ENCODE data around the gene VIT.

Gene VIT

DNA sequence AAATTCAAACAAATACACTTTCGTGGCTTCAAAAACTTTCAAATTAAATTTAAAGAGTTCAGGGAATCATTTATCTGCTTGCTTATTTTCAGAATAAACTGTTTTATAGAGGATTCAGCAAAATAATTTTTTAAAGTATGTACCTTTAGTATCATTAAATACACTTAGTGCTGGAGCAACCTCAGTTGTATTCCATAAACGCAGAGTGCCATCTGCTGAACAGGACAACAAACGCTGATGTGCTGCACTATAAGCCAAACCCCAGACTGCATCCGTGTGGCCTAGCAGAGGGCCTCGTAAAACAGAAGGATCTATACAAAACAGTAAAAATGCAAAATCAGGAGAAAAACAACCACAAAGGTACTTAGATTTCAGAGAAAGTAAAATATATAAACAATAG lies 161.2 kb downstream of the VIT start:
- DNase-seq (ENCODE audit: low read depth in 3 of 3): no peak

DNA sequence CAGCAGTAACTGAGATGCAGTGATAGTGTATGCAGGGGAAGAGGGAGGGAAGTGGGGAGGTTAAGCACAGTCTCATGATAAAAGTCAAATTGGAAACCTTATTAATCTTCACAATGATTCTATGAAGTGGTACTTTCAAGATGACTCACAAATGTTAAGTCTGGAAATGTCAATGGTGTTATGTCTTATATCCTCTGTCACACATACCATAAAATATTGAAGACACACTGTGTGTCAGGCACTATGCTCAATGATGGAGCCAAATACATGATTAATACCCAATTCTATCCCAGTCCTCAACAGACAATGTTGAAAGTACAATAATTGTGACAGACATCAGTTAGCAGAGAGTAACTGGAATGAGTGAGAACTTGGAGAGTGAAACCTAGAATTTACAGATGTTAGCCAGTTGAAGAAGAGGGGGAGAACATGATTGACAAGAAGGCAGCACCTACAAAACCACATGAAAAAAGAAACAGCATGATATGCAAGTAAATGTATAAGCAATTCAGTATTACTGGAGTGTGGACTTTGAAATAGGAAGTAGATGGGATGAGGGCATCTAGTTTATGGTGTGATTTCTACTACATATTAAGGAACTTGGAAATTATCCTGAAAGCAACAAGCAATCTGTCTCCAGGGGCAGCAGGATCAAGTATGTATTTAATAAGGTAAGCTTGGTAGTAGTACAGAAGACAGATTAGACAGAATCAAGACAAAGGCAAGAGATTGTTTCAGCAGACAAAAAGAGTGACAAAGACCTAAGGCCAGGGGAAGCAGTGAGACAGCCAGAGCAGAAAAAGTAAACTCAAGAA lies 162.3 kb downstream of the VIT start:
- DNase-seq (ENCODE audit: low read depth in 3 of 3): no peak

DNA sequence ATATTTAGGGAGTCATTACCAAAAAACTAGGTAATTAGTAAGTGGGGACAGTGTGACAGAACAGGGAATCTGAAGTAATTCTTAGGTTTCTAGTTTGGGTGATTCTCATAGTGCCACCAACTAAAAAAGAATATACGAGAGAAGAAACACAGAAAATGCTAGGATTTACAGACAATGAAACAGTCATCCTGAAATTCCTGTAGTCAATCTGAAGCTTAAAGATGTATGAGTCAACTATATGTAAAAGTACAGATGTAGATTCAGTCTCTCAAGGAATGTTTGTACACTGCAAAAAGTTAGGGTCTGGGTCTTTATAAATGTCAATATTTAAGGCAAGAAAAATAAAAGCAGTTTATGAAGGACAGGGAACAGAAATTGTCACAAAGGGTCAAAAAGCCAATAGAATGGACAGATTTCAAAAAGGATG lies 162.9 kb downstream of the VIT start:
- DNase-seq (ENCODE audit: low read depth in 3 of 3): no peak

DNA sequence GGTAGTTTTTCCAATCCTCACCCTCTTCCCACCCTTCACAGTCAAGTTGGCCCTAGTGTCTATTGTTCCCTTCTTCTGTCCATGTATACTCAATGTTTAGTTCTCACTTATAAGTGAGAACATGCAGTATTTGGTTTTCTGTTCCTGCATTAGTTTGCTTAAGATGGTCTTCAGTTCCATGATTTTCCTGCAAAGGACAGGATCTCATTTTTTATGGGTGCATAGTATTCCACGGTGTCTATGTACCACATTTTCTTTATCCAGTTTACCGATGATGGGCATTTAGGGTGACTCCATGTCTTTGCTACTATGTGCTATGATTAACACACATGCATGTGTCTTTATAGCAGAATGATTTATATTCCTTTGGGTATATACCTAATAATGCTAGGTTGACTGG lies 165.4 kb downstream of the VIT start:
- DNase-seq (ENCODE audit: low read depth in 3 of 3): no peak

Measured in stimulated activated CD4-positive, alpha-beta T cell treated with anti-CD3 and anti-CD28 coated beads, TNF-alpha, amount 100 ng/mL, for 48 hours (primary cell).